RWPE2 (cell line): ENCODE data around the gene DDX3X.

Source experiments
- ATAC-seq: fragments of 200-7000 bp; cut with Tn5 transposase; 3 replicates; pipeline ENCODE4 v1.9.1; 2021; ENCODE audit warnings: low read depth
- DNase-seq: peaks from one replicate; pipeline ENCODE4 v3.0.0-alpha.2; 2020; ENCODE audit warnings: low spot score
- H3K27ac ChIP-seq: fragments of 450-650 bp; 2 replicates; pipeline ENCODE4 v1.5.1; 2017; ENCODE audit warnings: mild to moderate bottlenecking; ENCODE audit not compliant: poor library complexity, severe bottlenecking
- H3K27me3 ChIP-seq: fragments of 250-450 bp; sonication (Bioruptor Pico); 2 replicates; pipeline ENCODE4 v1.5.1; 2021; ENCODE audit warnings: mild to moderate bottlenecking, moderate library complexity; ENCODE audit not compliant: insufficient read depth, poor library complexity, severe bottlenecking
- H3K36me3 ChIP-seq: fragments of 250-450 bp; sonication (Bioruptor Pico); 2 replicates; pipeline ENCODE4 v1.5.1; 2020; ENCODE audit warnings: low read depth, mild to moderate bottlenecking, moderate library complexity
- H3K4me1 ChIP-seq: fragments of 250-450 bp; sonication (Bioruptor Pico); 2 replicates; pipeline ENCODE4 v1.5.1; 2021; ENCODE audit warnings: mild to moderate bottlenecking, moderate library complexity; ENCODE audit not compliant: insufficient read depth, poor library complexity, severe bottlenecking
- H3K4me3 ChIP-seq: fragments of 250-450 bp; sonication (Bioruptor Pico); 2 replicates; pipeline ENCODE4 v1.5.1; 2021; ENCODE audit warnings: mild to moderate bottlenecking, moderate library complexity; ENCODE audit not compliant: severe bottlenecking
- H3K9me3 ChIP-seq: fragments of 250-450 bp; sonication (Bioruptor Pico); 2 replicates; pipeline ENCODE4 v1.5.1; 2021; ENCODE audit warnings: mild to moderate bottlenecking, moderate library complexity; ENCODE audit not compliant: severe bottlenecking
- TF ChIP-seq, protein P1 (sequence below): fragments of 450-650 bp; IDR thresholded peaks from one replicate; pipeline ENCODE4 v1.5.1; 2017; ENCODE audit warnings: mild to moderate bottlenecking, moderate library complexity; ENCODE audit not compliant: poor library complexity, severe bottlenecking

DDX3X gene

DNA sequence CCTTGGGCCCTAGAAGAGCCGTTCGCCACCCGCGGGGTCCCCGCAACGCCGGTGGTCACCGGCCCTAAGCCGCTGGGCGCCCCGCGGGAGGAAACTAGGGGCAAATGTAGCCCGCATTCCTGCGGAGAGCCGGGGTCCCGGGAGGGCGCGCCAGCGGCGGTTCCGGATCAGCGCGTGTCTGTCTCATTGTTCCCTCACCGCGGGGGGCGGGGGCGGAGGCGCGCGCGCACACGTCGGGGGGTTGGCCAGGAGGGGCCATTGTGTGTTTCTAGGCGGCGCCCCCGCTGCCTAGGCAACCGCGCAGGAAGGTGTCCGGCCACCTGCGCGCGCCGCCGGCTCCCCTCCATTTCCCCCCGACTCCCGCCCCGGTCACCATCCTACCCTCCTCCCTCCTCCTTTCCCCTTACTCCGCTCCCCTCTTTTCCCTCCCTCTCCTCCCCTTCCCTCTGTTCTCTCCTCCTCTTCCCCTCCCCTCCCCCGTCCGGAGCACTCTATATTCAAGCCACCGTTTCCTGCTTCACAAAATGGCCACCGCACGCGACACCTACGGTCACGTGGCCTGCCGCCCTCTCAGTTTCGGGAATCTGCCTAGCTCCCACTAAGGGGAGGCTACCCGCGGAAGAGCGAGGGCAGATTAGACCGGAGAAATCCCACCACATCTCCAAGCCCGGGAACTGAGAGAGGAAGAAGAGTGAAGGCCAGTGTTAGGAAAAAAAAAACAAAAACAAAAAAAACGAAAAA lies 789 bp upstream of the DDX3X start:
- peak overlapping the region; percentile 95 for H3K27ac ChIP-seq
- H3K36me3 ChIP-seq, result peaks cover 30% of the 10 kb centered on the region
- H3K27me3 ChIP-seq, result no peaks in the 10 kb centered on the region
- ATAC-seq, result peak; percentile 60
- H3K4me3 ChIP-seq, result peak overlapping the region; percentile 81
- no peaks in the 10 kb centered on the region for H3K9me3 ChIP-seq
- peak; percentile 80 for DNase-seq
- TF ChIP-seq, protein P1, sequence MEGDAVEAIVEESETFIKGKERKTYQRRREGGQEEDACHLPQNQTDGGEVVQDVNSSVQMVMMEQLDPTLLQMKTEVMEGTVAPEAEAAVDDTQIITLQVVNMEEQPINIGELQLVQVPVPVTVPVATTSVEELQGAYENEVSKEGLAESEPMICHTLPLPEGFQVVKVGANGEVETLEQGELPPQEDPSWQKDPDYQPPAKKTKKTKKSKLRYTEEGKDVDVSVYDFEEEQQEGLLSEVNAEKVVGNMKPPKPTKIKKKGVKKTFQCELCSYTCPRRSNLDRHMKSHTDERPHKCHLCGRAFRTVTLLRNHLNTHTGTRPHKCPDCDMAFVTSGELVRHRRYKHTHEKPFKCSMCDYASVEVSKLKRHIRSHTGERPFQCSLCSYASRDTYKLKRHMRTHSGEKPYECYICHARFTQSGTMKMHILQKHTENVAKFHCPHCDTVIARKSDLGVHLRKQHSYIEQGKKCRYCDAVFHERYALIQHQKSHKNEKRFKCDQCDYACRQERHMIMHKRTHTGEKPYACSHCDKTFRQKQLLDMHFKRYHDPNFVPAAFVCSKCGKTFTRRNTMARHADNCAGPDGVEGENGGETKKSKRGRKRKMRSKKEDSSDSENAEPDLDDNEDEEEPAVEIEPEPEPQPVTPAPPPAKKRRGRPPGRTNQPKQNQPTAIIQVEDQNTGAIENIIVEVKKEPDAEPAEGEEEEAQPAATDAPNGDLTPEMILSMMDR, result no peak
- peaks cover 9% of the 10 kb centered on the region for H3K4me1 ChIP-seq

DNA sequence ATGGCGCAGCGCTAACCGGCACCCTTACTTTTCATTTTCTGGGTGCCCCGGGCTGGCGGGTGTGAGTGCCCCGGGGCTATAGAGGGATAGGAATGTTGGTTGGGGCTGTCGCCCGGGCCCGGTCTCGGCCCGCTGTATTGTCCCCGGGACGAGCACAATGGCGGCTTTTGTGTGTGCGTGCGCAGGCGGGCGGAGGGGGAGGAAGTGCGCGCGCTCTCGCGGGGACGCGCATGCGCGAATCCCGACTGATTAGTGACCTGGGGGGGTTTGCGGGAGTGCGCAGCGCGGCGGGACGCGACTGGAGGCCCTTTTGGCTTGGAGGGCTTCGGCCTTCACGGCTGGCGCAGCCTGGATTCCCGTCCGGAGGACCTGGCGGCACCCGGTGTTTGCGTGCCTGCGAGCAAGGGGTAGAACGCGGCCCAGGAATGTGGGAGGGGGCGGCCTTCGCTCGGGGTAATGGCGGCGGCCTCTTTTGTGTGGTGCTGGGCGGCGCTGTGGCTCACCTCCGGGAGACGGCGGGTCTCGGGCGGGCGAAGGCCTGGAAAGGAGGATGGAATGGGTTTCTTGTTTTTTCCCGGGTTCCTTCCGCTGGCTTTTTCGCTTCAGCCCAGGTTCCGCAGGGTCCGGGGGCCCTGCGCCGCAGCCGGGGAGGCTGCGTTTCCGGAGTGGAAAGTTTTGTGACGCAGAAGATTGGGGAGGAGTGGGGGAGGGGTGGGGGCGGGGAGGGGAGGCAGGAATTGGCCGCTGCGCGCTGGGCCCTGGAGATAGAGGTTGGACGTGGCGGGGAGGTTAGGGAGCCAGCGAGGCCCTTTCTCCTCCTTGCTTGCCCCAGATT lies 618 bp downstream of the DDX3X start:
- no peaks in the 10 kb centered on the region for H3K27me3 ChIP-seq
- H3K36me3 ChIP-seq, result peaks cover 44% of the 10 kb centered on the region
- TF ChIP-seq, protein P1, result no peak
- ATAC-seq (no peak), DNase-seq (no peak)
- H3K4me1 ChIP-seq, result peaks cover 9% of the 10 kb centered on the region
- peak overlapping the region; percentile 95 for H3K27ac ChIP-seq
- peak overlapping the region; percentile 81 for H3K4me3 ChIP-seq
- H3K9me3 ChIP-seq, result no peaks in the 10 kb centered on the region

DNA sequence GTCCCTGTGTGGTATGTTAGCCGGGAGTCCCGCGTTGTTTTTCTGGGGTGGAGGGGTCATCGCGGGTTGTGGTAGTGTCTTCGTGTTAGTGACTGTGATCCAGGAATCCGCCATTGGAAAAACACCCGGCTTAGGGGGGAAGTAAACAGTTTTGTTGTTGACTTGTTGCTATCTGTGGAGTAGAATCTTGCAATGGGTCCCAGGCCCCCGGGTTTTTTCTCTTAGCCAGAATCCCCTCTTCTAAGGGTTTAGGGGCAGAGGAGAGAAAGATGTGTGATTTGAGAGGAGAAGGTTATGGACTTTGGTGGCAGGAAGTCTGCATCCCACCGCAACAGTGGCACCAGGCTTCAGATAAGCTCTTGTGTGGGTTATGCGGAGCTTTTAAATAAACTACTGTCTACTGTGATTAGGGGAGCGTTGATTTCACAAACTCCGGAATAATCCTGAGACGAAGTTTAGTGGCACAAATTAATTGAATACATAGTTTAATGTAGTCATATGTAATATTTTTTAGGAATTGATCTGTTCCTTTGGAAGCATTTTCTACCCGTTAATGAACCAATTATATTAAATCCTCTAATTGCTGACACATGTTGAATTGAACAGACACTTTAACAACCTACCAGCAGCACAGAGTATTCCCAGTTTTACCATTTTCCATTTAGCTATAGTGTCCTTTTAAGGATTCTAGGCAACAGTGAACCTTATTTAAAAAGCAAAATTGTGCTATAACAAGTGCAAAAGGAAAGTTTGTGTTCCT lies 1.4 kb downstream of the DDX3X start:
- Histone ChIP-seq H3K4me1 (peaks cover 9% of the 10 kb centered on the region), H3K4me3 (peak overlapping the region; percentile 81), H3K27ac (peak overlapping the region; percentile 95), H3K27me3 (no peaks in the 10 kb centered on the region), H3K36me3 (peaks cover 50% of the 10 kb centered on the region), H3K9me3 (no peaks in the 10 kb centered on the region)
- TF ChIP-seq, protein P1, result no peak
- ATAC-seq (no peak), DNase-seq (no peak)

DNA sequence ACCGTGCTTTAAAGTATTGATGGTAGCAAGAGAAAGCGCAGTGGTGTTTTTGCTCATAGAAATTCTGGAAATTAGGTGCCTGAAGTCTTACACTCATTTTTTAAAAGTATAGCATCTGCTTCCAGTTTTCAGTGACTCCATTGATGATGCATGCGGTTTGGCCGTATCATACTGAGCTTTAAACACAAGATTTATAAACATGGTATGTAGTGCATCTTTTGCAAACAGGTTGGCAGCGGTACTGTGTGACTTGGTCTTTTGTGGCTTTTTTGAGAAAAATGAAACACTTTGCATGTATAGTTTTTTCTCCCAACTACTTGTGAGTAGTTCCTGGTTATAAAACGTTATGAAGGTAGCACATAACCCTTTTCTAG lies 2.0 kb downstream of the DDX3X start:
- Histone ChIP-seq H3K4me1 (peaks cover 6% of the 10 kb centered on the region), H3K4me3 (peak overlapping the region; percentile 81), H3K9me3 (no peaks in the 10 kb centered on the region), H3K36me3 (peaks cover 53% of the 10 kb centered on the region), H3K27me3 (no peaks in the 10 kb centered on the region), H3K27ac (no peak overlapping the region)
- ATAC-seq, result no peak
- DNase-seq, result no peak
- TF ChIP-seq, protein P1, result no peak
